Measurements from ENCODE around the gene BANP. TPM values are rescaled to one million over a fixed set of nuclear protein-coding genes. Genes with fewer than 3 reads are reported as not detected.
"Not testable (repeated sequence)": the region's sequence is repeated elsewhere in the genome, so short reads cannot be mapped to it uniquely, and the experiment has no call there.

Gene BANP
- total RNA-seq, 2 experiments from 2014 or later = 35.1 to 38.6 TPM

GRCh38 chr16:88037876-88038525 is 86.8 kb downstream of the BANP start:
- H3K36me3 Mint-ChIP-seq (ENCODE audit: low read depth) = peaks cover 13% of the 10 kb centered on the region
- H3K27me3 Mint-ChIP-seq (ENCODE audit: low read depth); H3K9me3 Mint-ChIP-seq; H3K27ac Mint-ChIP-seq; DNase-seq; intact Hi-C loops (cut with micrococcal nuclease); H3K4me1 Mint-ChIP-seq (ENCODE audit: low read depth); CTCF ChIA-PET; H3K4me3 Mint-ChIP-seq: not testable (repeated sequence)

DNA sequence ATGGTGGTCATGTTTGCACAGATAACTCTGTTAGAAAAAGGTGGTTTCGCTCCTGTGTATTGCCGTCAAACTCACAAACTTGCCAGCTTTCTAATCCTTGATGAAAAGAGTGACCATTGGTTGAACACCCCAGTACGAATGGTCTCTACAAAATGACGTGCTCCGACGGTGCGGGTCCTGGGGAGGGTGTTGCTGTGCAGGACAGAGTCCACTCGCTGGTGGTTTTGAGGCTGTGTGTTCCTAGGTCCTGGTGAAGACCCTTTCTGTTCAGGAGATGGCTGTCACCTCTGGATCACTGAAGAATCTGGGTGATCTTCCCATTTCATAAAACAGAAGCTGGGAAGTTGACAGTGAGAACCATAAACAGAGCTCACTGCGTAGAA is 87.3 kb downstream of the BANP start:
- peaks cover 13% of the 10 kb centered on the region for H3K36me3 Mint-ChIP-seq (ENCODE audit: low read depth)
- H3K4me1 Mint-ChIP-seq (ENCODE audit: low read depth); H3K9me3 Mint-ChIP-seq; intact Hi-C loops (cut with micrococcal nuclease); H3K27me3 Mint-ChIP-seq (ENCODE audit: low read depth); H3K27ac Mint-ChIP-seq; DNase-seq; H3K4me3 Mint-ChIP-seq; CTCF ChIA-PET: not testable (repeated sequence)

GRCh38 chr16:88039591-88039990 is 88.4 kb downstream of the BANP start:
- Mint-ChIP-seq H3K27ac (no peak overlapping the region), H3K36me3 (ENCODE audit: low read depth) (peaks cover 13% of the 10 kb centered on the region), H3K4me3 (no peak overlapping the region), H3K4me1 (ENCODE audit: low read depth) (no peaks in the 10 kb centered on the region), H3K27me3 (ENCODE audit: low read depth) (no peaks in the 10 kb centered on the region), H3K9me3 (no peaks in the 10 kb centered on the region)
- intact Hi-C loops (cut with micrococcal nuclease) = no loop called here
- no peak for DNase-seq
- CTCF ChIA-PET = no interaction called here

DNA sequence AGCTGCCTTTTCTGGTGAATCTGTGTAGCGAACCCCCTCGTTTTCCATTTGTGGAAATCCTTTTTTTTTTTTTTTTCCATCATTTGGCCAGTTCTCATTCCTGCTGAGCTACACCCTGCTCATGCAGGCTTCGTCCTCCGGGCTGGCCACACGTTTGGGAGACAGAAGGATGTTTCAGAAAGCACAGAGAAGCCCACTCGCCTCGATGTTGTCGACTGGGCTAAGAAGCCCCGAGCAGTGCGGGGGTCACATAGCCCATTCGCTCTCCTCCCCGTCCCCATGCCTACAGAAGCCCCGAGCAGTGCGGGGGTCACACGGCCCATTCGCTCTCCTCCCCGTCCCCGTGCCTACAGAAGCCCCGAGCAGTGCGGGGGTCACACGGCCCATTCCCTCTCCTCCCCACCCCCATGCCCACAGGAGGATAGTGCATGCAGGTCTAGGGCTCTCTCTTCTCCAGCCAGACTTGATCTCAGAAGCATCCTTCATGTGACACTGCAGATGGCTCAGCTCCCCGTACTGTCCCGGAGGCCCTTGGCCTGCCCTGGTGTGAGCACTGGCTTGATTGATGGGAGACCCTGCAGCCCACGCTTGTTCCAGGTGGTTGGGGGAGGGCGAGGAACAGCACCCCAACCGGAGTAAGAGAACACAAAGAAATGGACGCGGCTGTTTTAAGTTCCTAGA is 89.1 kb downstream of the BANP start:
- CTCF ChIA-PET; H3K9me3 Mint-ChIP-seq; H3K4me3 Mint-ChIP-seq; DNase-seq; H3K27ac Mint-ChIP-seq; intact Hi-C loops (cut with micrococcal nuclease); H3K36me3 Mint-ChIP-seq (ENCODE audit: low read depth); H3K27me3 Mint-ChIP-seq (ENCODE audit: low read depth); H3K4me1 Mint-ChIP-seq (ENCODE audit: low read depth): not testable (repeated sequence)

GRCh38 chr16:88040877-88041244 is 89.6 kb downstream of the BANP start:
- CTCF ChIA-PET; H3K27ac Mint-ChIP-seq; H3K4me3 Mint-ChIP-seq; H3K27me3 Mint-ChIP-seq (ENCODE audit: low read depth); H3K36me3 Mint-ChIP-seq (ENCODE audit: low read depth); intact Hi-C loops (cut with micrococcal nuclease); DNase-seq; H3K4me1 Mint-ChIP-seq (ENCODE audit: low read depth); H3K9me3 Mint-ChIP-seq: not testable (repeated sequence)

DNA sequence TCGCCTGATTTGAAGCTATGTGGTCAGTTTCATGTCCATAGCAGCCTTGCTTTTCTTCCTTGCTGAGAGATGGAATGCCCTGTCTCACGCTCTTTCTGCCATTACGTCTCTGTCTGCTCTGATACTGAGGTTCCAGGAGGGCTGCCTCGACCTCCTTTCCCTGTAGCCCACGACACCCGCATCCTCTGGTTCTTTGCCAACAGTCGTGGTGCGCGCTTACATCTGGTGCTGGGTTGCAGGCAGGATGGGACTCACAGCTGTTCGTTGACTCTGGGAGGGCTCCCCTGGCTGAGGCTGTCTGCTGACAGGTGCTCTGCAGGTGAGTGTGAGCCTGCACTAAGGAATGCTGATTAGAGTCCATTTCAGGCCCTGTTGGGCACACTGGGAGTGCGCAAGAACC is 90.3 kb downstream of the BANP start:
- DNase-seq; H3K4me3 Mint-ChIP-seq; H3K27me3 Mint-ChIP-seq (ENCODE audit: low read depth); CTCF ChIA-PET; H3K36me3 Mint-ChIP-seq (ENCODE audit: low read depth); intact Hi-C loops (cut with micrococcal nuclease); H3K27ac Mint-ChIP-seq; H3K4me1 Mint-ChIP-seq (ENCODE audit: low read depth); H3K9me3 Mint-ChIP-seq: not testable (repeated sequence)

DNA sequence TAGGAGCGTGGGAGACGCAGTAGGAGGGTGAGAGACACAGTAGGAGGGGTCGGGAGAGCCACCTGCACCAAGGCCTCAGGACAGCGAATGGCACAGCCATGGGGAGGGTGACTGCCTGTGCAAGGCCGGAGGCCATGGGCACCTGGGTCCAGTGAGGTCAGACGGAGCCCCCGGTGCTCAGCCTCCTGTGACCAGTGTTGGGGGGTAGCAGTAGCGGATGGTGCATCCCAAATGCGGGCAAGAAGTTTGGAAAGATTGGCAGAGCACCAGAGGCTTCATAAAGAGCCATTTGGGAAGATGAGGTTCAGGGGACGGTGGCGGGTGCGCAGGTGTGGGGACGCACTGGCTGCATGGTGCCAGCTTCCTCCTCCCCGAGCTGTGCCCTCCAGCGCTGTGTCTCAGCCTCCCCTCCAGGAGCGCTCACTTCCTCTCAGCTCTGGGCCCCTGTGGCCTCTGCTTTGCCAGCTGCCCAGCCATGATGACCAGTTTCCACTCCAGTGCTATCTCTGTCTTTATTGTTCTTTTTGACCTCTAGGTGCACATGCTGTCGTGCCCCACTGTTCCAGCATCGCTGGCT is 90.8 kb downstream of the BANP start:
- H3K4me1 Mint-ChIP-seq (ENCODE audit: low read depth); H3K27ac Mint-ChIP-seq; H3K27me3 Mint-ChIP-seq (ENCODE audit: low read depth); intact Hi-C loops (cut with micrococcal nuclease); H3K9me3 Mint-ChIP-seq; H3K36me3 Mint-ChIP-seq (ENCODE audit: low read depth); DNase-seq; H3K4me3 Mint-ChIP-seq; CTCF ChIA-PET: not testable (repeated sequence)

DNA sequence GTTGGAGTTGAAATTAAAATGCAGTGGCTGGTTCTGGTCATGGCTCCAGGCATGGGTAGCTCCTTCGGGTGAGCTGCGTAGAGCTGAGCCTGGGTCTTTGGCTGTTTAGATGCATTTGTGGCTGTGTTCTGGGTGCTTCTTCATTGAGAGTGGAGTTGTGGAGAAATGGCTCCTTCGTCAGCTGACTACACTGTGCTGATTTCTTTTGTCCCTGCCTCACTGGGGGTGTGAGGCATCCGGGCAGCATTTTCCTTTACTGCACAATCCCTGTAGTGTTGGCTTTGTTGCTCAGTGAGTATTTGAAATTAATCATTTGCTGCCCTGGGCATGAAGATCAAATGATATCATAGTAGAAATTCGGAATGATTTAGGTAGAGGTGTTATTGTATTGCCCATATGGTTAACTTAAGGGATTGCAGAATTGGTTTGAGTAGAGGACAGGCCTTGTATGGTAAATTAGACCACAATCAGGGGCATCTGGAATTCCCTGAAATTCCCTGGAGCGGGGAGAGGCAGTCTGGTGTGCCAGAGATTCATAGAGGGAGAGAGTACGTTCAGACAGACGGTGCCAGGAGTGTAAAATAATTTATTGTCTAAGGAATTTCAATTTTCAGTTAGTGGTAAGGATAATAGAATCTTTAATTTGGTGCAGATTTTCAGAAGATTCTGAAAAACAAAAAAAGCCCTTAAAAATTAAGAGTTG is 92.1 kb downstream of the BANP start:
- H3K27me3 Mint-ChIP-seq (ENCODE audit: low read depth); intact Hi-C loops (cut with micrococcal nuclease); H3K27ac Mint-ChIP-seq; DNase-seq; H3K4me3 Mint-ChIP-seq; CTCF ChIA-PET; H3K4me1 Mint-ChIP-seq (ENCODE audit: low read depth); H3K9me3 Mint-ChIP-seq: not testable (repeated sequence)
- peaks cover 13% of the 10 kb centered on the region for H3K36me3 Mint-ChIP-seq (ENCODE audit: low read depth)

GRCh38 chr16:88044121-88044581 is 92.9 kb downstream of the BANP start:
- peaks cover 16% of the 10 kb centered on the region for H3K36me3 Mint-ChIP-seq (ENCODE audit: low read depth)
- CTCF ChIA-PET; H3K9me3 Mint-ChIP-seq; H3K4me3 Mint-ChIP-seq; H3K27ac Mint-ChIP-seq; intact Hi-C loops (cut with micrococcal nuclease); H3K4me1 Mint-ChIP-seq (ENCODE audit: low read depth); H3K27me3 Mint-ChIP-seq (ENCODE audit: low read depth); DNase-seq: not testable (repeated sequence)

DNA sequence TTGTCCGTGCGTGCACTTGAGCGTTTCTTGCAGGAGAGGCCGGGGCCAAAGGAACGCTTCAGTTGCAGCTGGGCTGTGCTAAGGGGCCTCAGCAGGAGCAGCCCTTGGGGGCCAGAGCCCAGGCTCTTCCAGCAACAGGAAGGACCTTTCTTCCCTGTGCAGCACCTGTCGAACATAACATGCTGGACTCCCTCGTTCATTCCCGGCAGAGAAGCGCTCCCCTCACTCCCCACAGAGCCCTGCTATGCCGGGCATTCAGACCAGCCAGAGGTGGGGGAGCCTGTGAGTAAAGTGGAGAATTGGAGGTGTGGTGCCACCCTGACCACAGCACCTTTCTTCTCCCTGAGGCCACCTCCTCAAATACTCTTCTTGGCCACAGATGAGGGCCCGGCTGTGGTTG is 94.1 kb downstream of the BANP start:
- intact Hi-C loops (cut with micrococcal nuclease); H3K27me3 Mint-ChIP-seq (ENCODE audit: low read depth); CTCF ChIA-PET; H3K9me3 Mint-ChIP-seq; DNase-seq; H3K4me1 Mint-ChIP-seq (ENCODE audit: low read depth); H3K4me3 Mint-ChIP-seq; H3K27ac Mint-ChIP-seq: not testable (repeated sequence)
- H3K36me3 Mint-ChIP-seq (ENCODE audit: low read depth) = peaks cover 22% of the 10 kb centered on the region

DNA sequence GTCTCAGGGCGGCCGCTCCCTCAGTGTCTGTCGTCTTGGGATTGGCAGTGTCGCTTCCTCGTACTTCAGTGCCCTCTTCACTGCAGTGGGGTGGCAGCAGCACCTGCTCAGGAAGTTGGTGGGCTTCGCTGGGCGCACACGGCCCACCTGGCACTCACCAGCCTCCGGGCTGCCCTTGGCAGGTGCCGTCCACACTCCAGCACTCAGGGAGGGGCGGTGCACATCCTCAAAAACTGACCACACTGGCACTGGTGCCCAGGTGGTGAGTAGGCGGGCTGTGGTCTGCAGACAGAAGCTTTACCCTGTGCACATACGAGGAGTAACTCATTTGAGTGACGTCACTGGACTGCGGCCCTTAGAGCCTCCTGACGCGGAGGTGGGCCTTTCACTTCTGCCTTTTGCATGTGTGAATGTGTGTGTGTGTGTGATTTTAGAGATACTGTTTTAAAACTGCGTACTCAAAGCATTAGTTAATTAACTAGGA is 94.6 kb downstream of the BANP start:
- Mint-ChIP-seq H3K9me3 (no peaks in the 10 kb centered on the region), H3K27me3 (ENCODE audit: low read depth) (no peaks in the 10 kb centered on the region), H3K4me3 (no peak overlapping the region), H3K27ac (no peak overlapping the region), H3K36me3 (ENCODE audit: low read depth) (peaks cover 23% of the 10 kb centered on the region), H3K4me1 (ENCODE audit: low read depth) (no peaks in the 10 kb centered on the region)
- DNase-seq = no peak
- intact Hi-C loops (cut with micrococcal nuclease) = no loop called here
- CTCF ChIA-PET = no interaction called here

- Mint-ChIP-seq H3K36me3 (ENCODE audit: low read depth) (peaks cover 23% of the 10 kb centered on the region), H3K27me3 (ENCODE audit: low read depth) (no peaks in the 10 kb centered on the region), H3K27ac (no peak overlapping the region), H3K4me1 (ENCODE audit: low read depth) (no peaks in the 10 kb centered on the region), H3K4me3 (no peak overlapping the region), H3K9me3 (no peaks in the 10 kb centered on the region)
- CTCF ChIA-PET = no interaction called here
- intact Hi-C loops (cut with micrococcal nuclease) = no loop called here
- DNase-seq = no peak
Observed at GRCh38 chr16:88047462-88047861, 96.2 kb downstream of the BANP start.

DNA sequence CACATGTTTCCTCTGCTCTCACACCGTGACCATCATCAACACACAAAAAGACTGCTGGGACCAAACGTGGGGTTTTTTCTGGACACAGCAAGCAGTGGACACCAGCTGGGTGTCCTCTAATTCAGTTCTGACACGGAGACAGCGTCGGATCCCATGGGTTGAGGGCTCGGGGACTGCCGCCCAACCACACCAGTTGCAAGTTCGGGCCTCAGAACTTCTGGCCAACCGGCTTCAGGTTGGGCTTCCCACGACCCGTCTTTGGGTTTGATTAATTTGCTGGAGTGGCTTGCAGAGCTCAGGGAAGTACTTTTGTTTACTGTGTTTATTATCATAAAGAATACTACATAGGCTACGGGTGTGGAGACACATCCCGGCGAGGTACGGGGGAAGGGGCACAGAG is 97.8 kb downstream of the BANP start:
- no peaks in the 10 kb centered on the region for H3K4me1 Mint-ChIP-seq (ENCODE audit: low read depth)
- H3K36me3 Mint-ChIP-seq (ENCODE audit: low read depth) = peaks cover 23% of the 10 kb centered on the region
- DNase-seq = no peak
- H3K9me3 Mint-ChIP-seq = no peaks in the 10 kb centered on the region
- CTCF ChIA-PET = no interaction called here
- H3K27ac Mint-ChIP-seq = no peak overlapping the region
- no peaks in the 10 kb centered on the region for H3K27me3 Mint-ChIP-seq (ENCODE audit: low read depth)
- intact Hi-C loops (cut with micrococcal nuclease) = no loop called here
- H3K4me3 Mint-ChIP-seq = no peak overlapping the region
